ENCODE data around the gene ABLIM2. TPM values are rescaled to one million over a fixed set of nuclear protein-coding genes. Genes with fewer than 3 reads are reported as not detected.

The ABLIM2 gene
- total RNA-seq, 1 experiment from 2014 or later, result 1.0 TPM

DNA sequence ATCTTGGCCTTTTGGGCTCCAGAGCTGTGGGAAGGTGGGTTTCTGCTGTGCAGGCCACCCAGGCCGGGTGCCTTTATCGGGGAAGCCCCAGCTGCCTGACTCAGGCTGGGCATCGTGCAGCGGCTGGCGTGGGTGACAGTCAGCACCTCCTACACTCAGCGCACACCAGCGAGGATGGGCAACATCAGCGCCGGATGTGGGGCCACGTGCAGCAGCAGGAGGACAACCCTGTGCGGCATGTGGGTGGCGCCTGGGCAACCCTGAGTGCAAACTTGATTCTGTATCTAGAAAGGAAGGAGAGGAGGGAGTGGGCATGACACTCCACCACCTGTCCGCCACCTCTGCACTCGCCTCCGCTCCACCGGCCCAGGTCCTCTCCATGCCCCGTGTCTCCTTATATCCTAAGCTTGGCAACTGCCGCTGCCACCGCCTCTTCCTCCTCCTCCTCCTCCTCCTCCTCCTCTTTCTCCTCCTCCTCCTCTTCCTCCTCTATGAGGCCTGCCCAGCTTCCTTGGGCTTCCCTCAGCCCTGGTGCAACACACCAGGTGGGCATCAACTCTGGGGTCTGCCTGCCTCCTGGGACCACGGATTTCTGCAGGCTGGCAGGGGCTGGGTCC, 111.6 kb downstream of the ABLIM2 start:
- Histone ChIP-seq H2AFZ (ENCODE audit: low read length) (no peak overlapping the region), H4K20me1 (ENCODE audit: control insufficient read depth, insufficient read depth, insufficient read length) (no peaks in the 10 kb centered on the region), H3K9me3 (ENCODE audit: control insufficient read depth, low read depth, low read length) (no peaks in the 10 kb centered on the region), H3K14ac (ENCODE audit: insufficient read depth, low read length) (no peak overlapping the region), H3K4me2 (ENCODE audit: insufficient read depth, insufficient read length, low read length) (no peak overlapping the region), H3K79me1 (ENCODE audit: insufficient read depth, low read depth, low read length, poor library complexity, severe bottlenecking) (no peaks in the 10 kb centered on the region), H2BK5ac (ENCODE audit: insufficient read length, low read length) (no peak overlapping the region), H2BK120ac (ENCODE audit: low read depth, low read length, poor library complexity, severe bottlenecking) (no peak overlapping the region), H3K23ac (ENCODE audit: insufficient read length, low read depth, low read length) (no peak overlapping the region), H3K27me3 (ENCODE audit: insufficient read depth, low read length) (no peaks in the 10 kb centered on the region), H4K8ac (replicated peaks; ENCODE audit: insufficient read length, low read depth, low read length) (no peak overlapping the region), H3K18ac (ENCODE audit: insufficient read length, low read depth, low read length) (peak overlapping the region; percentile 16), H4K5ac (ENCODE audit: insufficient read length, low read depth, low read length) (no peak overlapping the region), H2BK12ac (ENCODE audit: insufficient read length, low read depth, low read length) (no peak overlapping the region), H3K56ac (ENCODE audit: insufficient read length, low read depth, low read length) (no peak overlapping the region), H3T11ph (ENCODE audit: low read length) (no peak overlapping the region), H3K9ac (ENCODE audit: extremely low read depth, insufficient read length, low read length) (no peak overlapping the region), H2AK5ac (ENCODE audit: insufficient read length, low read length) (no peak overlapping the region), H3K23me2 (ENCODE audit: insufficient read length, low read depth, low read length, poor library complexity, severe bottlenecking) (no peaks in the 10 kb centered on the region), H2BK15ac (ENCODE audit: low read depth, low read length) (no peak overlapping the region), H3K4ac (ENCODE audit: low read depth, low read length) (no peak overlapping the region), H3K4me1 (ENCODE audit: insufficient read depth, low read length) (peaks cover 15% of the 10 kb centered on the region; the same call in 1 of the 2 replicates), H2BK20ac (ENCODE audit: low read depth, low read length, poor library complexity, severe bottlenecking) (no peak overlapping the region), H4K91ac (ENCODE audit: insufficient read length, low read depth, low read length) (no peak overlapping the region), H3K27ac (ENCODE audit: insufficient read length, low read depth, low read length) (no peak overlapping the region), H3K79me2 (ENCODE audit: insufficient read depth, low read length) (no peaks in the 10 kb centered on the region)
- H3K36me3 Mint-ChIP-seq (ENCODE audit: insufficient read depth in 1 of 3, low read depth in 3 of 3), result no peaks in the 10 kb centered on the region; a peak in 1 of 7 replicates
- DNase-seq, result no peak
- TF ChIP-seq, protein P1, sequence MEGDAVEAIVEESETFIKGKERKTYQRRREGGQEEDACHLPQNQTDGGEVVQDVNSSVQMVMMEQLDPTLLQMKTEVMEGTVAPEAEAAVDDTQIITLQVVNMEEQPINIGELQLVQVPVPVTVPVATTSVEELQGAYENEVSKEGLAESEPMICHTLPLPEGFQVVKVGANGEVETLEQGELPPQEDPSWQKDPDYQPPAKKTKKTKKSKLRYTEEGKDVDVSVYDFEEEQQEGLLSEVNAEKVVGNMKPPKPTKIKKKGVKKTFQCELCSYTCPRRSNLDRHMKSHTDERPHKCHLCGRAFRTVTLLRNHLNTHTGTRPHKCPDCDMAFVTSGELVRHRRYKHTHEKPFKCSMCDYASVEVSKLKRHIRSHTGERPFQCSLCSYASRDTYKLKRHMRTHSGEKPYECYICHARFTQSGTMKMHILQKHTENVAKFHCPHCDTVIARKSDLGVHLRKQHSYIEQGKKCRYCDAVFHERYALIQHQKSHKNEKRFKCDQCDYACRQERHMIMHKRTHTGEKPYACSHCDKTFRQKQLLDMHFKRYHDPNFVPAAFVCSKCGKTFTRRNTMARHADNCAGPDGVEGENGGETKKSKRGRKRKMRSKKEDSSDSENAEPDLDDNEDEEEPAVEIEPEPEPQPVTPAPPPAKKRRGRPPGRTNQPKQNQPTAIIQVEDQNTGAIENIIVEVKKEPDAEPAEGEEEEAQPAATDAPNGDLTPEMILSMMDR (conservative IDR thresholded peaks at IDR 0.05), result no peak
- no peak overlapping the region; a peak in 1 of 7 replicates for H3K27ac Mint-ChIP-seq
- H3K9me3 Mint-ChIP-seq, result no peaks in the 10 kb centered on the region
- no peak overlapping the region for H3K4me3 Mint-ChIP-seq
- peaks cover 1% of the 10 kb centered on the region; the same call in 1 of the 2 replicates for H3K27me3 Mint-ChIP-seq (ENCODE audit: low read depth)
- WGBS (ENCODE audit: extremely low coverage, insufficient read length, low lambda C conversion rate), result no CpG with 5 or more reads among the region's 20 CpGs
- peaks cover 47 to 57% of the 10 kb centered on the region in 2 experiments for H3K4me1 Mint-ChIP-seq
